Prostate gland (tissue), 2 donors: ENCODE measurements around the gene SMAD5.

Experiments used
- CTCF ChIP-seq, 4 experiments: fragments of 200-600 bp in 2 of 4; fragments of 450-650 bp in 2 of 4; sonication (generic) in 2 of 4; IDR thresholded peaks; 1 replicate in 3 of 4; 2 replicates in 1 of 4; pipeline ENCODE4 v1.5.1; 2016 to 2019; ENCODE audit warnings: antibody characterized with exemption in 4 of 4, mild to moderate bottlenecking in 2 of 4, moderate library complexity in 2 of 4
- POLR2A ChIP-seq: fragments of 450-650 bp; IDR thresholded peaks from one replicate; pipeline ENCODE4 v1.6.1; 2016; ENCODE audit warnings: antibody characterized with exemption, mild to moderate bottlenecking
- POLR2AphosphoS5 ChIP-seq: sonication (generic); formaldehyde crosslinking; IDR thresholded peaks from one replicate; pipeline ENCODE4 v1.6.1; 2017; ENCODE audit warnings: antibody characterized with exemption

GRCh38 chr5:136164226-136164625 is 31.6 kb downstream of the SMAD5 start:
- TF ChIP-seq CTCF (IDR thresholded peaks at IDR 0.05) (no peak), POLR2A (no peak), POLR2AphosphoS5 (no peak)
